GM18868 (cell line): ENCODE results near the gene FAHD1.
"Not testable (repeated sequence)": the region's sequence is repeated elsewhere in the genome, so short reads cannot be mapped to it uniquely, and the experiment has no call there.

Experiments
- ATAC-seq: cut with Tn5 transposase; IDR thresholded peaks from one replicate; pipeline ENCODE4 v1.9.1; 2021; ENCODE audit warnings: mild to moderate bottlenecking, moderate library complexity; ENCODE audit not compliant: unreplicated experiment

The FAHD1 gene

DNA sequence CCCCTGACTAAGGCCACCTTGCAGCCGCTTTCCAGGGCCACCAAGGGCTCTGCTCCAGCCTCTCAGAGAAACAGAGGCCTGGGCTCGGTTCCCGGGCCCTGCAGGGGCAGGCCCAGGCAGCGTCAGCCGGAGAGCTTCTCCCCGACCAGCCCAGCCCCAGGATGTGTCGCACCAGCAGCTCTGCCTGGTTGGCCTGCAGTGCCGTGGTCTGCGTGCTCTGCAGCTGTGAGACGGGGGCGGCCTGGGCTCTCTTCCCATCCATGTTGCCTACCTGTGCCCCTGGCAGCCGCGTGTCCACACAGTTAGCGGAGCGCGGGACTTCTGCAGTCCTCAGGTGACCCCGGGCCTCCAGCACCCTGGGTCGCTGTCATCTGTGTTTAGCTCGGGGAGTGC lies 38.3 kb upstream of the FAHD1 start:
- no peak for ATAC-seq

DNA sequence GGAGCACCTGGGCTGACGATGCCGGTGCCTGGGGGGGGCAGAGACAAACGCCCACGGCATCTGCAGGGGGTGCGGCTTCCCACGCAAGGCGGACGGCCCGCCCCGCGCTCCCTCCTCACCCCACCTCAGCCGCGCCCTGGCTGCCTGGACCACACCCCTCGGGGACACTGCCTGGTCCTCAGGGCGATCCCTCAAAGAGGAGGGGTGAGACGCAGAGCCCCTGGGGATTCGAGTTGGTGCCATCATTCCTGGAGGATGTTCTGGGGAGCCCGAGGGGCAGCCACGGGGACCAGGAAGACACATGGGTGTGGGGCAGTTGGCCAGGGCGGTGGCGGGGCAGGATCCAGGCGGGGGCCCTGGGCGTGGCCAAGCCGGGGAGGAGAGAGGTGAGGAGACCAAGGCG lies 37.4 kb upstream of the FAHD1 start:
- no peak for ATAC-seq

DNA sequence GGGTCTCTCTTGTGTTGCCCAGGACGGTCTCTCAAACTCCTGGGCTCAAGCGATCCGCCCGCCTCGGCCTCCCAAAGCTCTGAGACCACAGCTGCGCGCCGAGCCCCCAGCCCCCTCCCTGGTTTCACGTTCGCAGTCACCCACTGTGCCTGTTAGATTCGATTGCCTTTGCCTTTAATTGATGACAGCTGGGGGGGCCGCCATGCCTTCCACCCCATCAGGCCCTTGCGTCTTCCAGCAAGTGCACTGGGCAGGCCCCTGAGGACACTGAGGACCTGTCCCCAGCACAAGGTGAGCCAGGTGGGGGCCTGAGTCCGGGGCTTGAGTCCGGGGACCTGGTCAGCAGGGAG lies 36.8 kb upstream of the FAHD1 start:
- ATAC-seq: no peak

DNA sequence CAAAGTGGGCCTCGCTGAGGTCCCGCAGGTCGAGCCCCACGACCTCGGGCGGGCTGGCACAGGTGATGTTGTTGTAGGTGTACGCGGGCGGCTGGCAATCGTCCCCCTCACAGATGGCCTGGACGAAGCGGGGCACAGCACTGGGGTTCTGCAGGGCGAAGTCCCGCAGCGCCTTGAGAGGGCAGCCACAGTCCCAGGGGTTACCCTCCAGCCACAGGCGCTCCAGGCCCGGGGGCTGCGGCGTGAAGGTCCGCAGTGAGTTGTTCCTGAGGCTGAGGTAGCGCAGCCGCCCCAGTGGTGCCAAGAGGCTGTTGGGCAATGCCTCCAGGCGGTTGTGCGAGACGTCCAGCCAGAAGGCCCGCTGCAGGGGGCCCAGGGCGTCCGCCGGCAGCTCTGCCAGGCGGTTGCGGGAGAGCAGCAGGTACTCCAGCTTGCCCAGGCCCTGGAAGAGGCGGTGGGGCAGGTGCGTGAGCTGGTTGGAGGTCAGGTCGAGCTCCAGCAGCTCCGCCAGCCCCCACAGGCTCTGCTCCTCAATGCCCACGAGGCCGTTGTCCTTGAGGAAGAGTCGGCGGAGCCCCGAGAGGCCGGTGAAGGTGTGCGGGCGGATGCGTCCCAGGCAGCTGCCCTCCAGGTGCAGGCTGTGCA lies 36.3 kb upstream of the FAHD1 start:
- ATAC-seq: no peak

DNA sequence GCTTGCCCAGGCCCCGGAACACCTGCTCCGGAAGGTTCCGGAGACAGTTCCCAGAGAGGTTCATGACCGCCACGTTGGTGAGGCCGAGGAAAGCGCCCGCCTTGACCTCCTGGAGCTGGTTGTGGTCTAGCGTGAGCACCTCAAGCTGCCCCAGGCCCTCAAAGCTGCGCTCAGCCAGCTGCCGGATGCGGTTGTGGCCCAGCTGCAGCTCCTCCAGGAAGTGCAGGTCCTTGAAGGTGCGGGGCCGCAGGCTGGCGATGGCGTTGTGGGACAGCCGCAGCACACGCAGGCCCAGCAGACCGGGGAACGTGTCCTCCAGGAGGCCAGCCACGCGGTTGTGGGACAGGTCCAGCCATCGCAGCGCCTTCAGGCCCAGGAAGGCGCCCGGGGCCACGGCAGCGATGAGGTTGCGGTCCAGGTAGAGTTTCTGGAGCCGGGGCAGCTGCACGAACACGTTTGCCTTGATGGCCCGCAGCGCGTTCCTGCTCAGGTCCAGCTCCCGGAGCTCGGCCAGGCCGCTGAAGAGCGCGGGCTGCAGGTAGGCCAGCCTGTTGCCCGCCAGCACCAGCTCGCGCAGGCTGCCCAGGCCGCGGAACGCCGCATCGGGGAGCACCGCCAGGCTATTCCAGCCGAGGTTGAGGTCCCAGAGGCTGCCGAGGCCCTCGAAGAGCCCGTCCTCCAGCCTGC lies 35.6 kb upstream of the FAHD1 start:
- no peak for ATAC-seq

DNA sequence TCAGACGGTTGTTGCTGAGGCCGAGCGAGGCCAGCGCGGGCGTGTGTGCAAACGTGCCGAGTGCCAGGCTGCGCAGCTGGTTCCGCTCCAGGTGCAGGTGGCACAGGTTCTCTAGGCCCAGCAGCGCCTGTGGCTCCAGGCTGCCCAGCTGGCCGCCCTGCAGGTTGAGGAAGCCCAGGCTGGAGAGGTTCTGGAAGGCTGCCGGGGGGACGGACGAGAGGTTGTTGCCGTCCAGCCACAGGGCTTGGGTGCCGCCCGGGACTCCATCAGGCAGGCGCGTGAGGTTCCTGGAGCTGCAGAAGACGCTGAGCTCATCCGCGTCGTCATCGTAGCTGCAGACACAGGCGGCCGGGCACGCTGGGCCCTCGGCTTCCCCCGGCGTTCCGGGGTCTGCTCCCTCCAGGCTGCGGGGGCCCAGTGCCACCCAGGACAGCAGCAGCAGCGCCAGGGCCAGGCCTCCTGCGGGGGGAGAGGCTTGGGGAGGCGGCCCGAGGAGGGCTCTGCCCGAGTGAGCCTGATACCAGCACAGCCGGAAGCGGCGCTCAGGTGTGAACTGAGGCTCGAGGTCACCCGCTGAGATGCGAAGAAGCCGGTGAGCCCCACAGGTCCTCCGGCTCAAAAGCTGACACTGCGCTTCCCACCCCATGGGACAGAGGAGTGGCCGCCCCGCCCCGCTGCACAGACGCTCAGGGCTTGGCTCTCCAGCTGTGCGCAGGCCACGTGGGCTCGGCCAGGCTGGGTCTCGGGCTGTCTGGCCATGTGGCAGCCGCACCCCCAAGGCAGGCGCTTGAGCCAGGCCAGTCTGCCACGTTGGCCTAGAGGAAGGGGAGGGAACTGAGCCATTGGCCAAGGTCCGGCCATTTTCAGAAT lies 34.8 kb upstream of the FAHD1 start:
- ATAC-seq: no peak

DNA sequence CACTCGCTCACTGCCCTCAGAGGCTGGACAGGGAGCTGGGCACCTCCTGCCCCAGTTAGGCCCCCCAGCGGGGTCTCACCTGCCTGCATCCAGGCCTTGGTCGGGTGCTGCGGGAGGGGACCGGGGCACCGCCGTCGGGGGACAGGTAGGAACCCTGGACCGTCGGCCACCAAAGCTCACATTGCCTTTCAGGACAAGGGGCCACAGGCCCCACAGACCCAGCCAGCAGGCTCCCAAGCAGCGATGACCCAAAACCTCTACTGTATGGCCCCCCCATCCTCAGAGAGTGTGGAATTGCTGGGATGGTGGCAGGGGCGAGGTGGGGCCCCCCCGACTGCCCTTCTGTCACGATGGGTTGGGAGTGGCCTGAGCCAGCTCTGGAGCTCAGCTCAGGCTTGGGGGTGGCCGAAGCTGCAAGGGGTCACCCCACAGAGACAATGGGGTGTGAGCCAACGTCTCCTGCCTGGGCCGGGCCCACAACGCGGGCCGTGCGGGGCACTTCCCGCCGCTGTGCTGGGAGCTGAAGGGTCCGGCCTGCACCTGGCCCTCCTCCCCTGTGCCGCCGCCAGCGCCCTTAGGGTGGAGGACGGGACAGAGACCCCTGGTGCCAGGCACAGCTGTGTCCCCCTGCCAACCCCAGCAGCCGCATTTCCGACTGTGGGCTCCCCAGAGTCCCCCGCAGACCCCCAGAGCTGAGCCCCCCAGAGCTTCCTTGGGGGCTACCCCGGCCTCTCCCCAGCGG lies 34.0 kb upstream of the FAHD1 start:
- no peak for ATAC-seq

DNA sequence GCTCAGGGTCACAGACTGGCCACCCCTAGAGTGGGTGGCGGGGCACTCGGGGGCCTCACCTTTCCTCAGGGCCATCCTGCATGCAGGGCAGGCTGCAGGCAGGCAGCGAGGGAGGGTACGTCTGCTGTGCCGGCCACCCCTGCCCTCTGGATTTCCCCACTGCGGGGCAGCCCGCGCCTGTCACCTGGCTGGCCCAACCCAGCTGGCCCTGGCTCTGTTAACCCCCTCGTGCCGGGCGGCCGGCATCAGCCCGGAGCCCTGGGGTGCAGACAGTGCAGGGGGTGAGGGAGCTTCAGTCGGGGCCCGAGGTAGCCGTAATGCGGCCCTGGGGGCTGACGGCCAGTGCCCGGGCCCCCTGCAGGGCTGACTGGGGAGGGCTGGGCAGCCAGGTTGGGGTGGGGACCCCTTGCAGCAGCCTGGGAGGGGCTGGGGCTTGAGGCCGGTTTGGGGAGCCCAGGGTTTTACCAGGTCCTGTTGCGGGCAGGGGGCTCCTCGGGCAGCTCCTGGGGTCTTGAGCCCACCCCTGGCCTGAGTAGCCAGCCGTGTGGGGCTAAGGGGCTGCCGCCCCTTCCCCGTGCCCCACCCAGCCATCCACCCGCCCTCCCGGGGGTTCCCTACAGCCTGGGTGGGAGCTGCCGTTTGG lies 33.3 kb upstream of the FAHD1 start, which contains the start of gene IGFALS:
IGFALS (minus strand) TSS at position 128 of the 643 bp plus-strand sequence; CDS start at position 75, 53 bp downstream.
- ATAC-seq: no peak

DNA sequence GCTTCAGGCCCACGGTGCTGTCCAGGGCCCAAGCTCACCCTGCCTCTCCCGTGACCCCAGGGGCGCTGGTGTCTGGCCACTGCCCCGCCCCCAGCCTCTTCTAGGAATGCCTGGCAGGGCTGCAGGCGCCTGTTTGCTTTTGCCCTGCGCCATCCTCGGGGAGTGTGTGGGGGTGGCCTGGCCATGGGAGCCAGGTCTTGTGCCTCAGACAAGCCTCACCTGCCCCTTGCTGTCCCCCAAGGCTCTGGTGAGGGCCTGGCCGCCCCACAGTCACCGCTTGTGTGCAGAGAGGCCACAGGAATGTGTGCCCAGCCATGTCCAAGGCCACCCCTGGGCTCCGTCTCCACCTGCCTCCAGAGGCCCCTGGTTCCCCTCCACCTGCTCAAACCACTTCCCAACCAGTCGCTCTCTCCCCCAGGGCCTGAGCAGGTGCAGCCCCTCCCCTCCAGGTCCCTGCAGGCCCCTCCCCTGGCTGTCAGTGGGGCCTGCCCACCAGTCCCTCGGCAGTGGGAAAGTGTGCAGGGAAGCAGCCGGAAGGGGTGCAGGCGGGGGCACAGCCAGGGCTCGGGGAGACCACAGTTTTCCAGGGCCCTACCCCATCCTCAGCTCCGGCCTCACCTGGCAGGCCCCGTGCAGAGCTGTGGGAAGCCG lies 32.7 kb upstream of the FAHD1 start:
- ATAC-seq: no peak

DNA sequence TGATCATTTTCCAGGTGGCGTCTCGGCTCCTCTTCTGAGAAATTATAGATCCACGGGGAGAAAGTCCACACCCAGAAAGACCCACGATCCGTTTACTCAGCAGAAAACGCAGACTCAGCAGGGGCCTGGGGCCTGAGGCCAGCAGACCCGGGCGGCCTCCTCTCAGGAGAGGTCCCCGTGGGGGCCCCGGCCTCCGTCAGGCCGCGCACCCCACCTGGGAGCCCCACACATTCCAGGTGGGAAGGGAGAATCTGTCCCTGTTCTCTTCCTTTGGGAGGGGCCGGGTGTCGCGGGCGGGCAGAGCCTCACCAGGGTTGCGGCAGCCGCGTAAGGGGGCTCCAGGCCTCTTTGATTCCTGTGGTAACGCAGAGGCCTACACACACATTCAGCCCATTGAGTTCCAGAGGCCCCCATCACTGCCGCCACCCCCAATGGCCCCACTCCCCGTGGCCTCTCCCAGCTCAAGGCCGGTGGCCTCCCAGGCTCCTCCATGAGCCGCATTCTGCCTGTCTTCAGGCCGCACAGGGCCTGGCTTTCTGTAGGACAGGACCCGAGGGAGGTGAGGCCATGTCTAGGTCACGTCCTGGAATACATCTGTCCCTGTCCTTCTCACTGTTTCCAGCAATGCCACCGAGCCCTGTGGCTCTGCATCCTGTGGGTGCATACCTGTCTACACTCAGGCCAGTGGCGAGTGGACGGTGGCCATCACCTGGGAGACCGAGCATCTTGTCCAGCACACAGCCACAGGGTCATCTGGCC lies 31.9 kb upstream of the FAHD1 start:
- ATAC-seq: no peak

DNA sequence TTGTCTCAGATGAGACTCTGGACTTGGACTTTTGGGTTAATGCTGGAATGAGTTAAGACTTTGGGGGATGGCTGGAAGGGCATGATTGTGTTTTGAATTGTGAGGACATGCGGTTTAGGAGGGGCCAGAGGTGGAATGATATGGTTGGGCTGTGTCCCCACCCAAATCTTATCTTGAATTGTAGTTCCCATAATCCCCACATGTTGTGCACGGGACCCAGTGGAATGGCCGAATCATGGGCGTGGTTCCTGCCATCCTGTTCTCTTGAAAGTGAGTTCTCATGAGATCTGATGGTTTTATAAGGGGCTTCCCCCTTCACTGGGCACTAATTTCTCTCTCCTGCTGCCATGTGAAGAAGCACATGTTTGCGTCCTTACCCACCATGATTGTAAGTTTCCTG lies 27.7 kb upstream of the FAHD1 start:
- ATAC-seq: not testable (repeated sequence)

DNA sequence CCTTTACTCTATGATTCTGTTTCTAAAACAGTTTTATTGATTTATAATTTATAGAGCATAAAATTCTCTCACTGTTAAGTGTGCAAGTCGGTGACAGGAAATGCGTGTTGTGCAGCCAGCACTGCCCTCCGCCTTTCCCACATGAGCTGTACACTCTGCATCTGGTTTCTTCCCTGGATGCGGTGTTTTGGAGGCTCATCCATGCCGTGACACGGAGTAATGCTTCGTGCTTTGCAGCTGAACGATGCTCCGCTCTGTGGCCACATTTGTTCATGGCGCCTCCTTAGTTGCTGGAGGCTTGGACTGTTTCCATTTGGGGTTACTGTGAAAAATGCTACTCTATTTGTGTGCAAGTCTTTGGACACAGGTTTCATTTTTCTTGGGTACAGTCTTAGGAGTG lies 26.3 kb upstream of the FAHD1 start:
- no peak for ATAC-seq

DNA sequence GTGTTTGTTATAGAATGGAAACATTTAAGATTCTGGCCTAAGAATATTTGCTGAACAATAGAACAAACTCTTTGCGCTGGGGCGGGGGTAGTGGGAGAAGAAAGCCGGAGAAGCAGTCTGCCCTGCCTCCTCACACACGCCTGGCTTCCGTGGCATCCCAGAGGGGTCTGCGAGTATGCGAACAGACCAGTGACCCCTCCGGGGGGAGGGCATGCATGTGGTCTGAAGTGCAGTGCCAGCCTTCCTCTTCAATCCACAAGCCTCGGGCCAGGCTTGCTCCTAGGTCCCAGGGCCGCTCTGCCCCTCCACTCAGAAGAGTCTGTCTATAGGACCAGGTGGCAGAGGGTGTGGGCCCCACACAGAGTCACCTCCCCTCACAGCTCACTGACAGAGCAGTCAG lies 19.4 kb upstream of the FAHD1 start:
- ATAC-seq: no peak

DNA sequence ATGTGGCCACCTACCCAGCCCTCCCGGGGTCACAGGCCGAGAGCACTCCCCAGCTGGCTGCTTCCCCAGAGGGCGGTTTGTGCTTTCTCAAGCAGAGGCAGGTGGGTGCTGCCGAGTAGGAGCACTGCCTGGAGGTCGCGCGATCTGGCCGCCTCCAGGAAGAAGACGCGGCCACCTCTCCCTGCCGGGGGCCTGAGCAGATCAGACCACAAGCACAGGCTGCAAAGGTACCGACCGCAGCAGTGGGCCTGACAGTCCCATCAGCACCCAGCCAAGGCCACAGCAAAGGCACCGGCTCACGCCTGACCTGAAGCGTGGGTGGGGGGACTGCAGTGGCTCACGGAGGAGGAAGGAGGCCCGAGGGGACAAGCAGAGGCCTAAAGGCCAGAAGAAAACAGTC lies 18.3 kb upstream of the FAHD1 start:
- no peak for ATAC-seq

DNA sequence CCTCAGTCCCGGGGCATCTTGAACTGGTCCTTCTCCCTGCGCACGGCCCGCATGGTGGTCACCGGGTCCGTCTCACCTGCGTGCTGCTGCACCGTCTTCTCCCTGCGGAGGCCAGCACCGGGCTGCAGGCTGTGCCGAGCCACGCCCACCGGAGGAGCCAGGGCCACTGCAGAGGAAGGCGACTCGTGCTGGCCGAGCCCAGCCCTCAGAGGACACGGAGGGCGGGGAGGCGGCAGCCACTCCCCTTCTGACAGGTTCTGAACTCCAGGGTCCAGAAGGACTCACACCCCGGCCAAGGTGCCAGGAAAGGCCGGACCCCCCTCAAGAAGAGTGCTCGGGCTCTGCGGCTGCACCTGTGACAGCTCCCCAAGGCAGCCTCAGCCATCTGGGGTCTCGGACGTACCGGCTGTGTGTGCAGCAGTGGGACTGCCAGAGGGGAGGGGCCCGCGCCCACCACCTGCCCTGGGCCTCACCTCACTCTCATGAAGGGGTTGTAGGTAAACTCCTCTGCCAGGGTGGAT lies 17.7 kb upstream of the FAHD1 start:
- ATAC-seq: no peak

DNA sequence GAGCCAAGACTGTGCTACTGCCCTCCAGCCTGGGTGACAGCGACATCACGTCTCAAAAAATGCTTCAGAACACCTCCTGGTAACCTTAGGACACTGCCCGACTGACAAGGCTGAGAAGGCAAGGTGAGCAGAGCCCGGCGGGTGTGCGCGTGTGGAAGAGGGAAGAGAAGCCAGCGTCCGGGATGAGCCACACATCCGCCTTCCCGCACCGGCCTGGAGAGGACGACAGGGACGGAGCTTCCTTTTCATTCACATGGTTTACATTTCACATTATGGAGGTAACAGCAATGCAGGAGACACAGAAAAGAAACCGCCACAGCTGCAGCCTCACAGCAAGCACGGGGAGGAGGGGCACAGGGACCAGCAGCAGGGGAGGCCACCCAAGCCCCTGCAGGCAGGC lies 16.9 kb upstream of the FAHD1 start:
- ATAC-seq: no peak

DNA sequence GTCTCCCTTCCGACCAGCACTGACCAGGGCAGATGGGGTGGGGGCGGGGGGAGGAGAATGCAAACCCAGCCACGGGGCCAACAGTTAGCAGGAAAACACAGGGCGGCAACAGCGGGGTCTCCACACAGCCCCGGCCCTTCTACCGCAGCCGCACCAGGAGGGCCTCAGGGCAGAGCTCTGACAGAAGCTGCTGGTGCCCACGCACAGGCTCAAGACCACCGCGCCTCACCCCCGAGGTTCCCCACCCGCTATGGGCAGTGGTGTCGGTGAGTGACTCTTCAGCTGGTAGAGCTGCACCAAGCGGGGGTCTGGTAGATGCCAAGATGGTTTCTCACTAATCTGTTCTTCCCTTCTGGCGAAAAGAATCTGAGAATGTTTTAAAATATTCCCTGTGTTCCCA lies 16.5 kb upstream of the FAHD1 start:
- no peak for ATAC-seq

DNA sequence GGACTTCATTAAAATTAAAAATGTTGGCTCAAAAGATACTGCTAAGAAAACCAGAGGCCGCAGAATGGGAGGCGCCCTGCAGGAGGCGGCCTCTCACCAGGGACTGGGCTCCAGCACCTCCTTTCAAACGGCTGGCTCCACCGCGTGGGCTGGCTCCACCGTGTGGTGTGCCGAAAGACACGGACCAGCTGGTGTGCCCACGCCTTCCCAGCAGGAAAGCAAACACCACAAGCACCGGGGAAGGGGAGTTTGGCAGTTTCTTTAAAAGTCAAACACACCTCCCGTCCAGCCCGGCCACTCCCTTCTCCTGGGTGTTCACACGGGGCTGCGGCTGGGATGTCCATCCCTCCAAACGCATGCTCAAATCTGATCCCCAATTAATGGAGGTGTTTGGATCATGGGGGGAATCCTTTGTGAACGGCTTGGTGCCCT lies 14.3 kb upstream of the FAHD1 start:
- ATAC-seq: no peak

DNA sequence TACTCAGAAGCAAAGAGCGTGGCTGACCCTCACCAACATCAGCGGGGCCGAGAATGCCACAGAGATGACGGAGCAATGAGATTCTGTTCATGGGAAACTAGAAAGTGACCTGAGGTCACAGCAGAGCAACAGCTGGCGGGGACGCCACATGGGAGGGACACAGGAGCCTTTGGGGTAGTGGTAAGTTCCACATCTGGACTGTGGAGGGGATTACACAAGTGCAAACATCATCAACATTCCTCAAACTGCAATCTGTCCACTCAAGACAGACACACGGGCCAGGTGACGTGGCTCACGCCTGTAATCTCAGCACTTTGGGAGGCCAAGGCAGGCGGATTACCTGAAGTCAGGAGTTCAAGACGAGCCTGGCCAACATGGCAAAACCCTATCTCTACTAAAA lies 11.5 kb upstream of the FAHD1 start:
- no peak for ATAC-seq
